Panc1 (cell line): ENCODE measurements around the gene GPD2.

ENCODE experiments used
- POLR2AphosphoS5 ChIP-seq: IDR thresholded peaks from 2 replicates; pipeline ENCODE4 v1.6.1; 2012; ENCODE audit warnings: mild to moderate bottlenecking, low read depth, low read length, moderate library complexity
- SIN3A ChIP-seq: IDR thresholded peaks from 2 replicates; pipeline ENCODE4 v1.6.1; 2012; ENCODE audit warnings: low read depth, mild to moderate bottlenecking, low read length, moderate library complexity, borderline replicate concordance; ENCODE audit not compliant: insufficient read depth
- TF ChIP-seq, protein P1 (sequence below): fragments of 450-650 bp; IDR thresholded peaks from 2 replicates; pipeline ENCODE4 v1.5.1; 2017; ENCODE audit warnings: mild to moderate bottlenecking
- TF ChIP-seq, protein P2 (sequence below), 2 experiments: IDR thresholded peaks; 2 replicates each; pipeline ENCODE4 v1.6.1; 2011 to 2012; ENCODE audit warnings: low read depth in 2 of 2, control low read depth in 1 of 2, low read length in 1 of 2, mild to moderate bottlenecking in 1 of 2, moderate library complexity in 1 of 2; ENCODE audit not compliant: insufficient read depth in 1 of 2

- TF ChIP-seq, protein P1, sequence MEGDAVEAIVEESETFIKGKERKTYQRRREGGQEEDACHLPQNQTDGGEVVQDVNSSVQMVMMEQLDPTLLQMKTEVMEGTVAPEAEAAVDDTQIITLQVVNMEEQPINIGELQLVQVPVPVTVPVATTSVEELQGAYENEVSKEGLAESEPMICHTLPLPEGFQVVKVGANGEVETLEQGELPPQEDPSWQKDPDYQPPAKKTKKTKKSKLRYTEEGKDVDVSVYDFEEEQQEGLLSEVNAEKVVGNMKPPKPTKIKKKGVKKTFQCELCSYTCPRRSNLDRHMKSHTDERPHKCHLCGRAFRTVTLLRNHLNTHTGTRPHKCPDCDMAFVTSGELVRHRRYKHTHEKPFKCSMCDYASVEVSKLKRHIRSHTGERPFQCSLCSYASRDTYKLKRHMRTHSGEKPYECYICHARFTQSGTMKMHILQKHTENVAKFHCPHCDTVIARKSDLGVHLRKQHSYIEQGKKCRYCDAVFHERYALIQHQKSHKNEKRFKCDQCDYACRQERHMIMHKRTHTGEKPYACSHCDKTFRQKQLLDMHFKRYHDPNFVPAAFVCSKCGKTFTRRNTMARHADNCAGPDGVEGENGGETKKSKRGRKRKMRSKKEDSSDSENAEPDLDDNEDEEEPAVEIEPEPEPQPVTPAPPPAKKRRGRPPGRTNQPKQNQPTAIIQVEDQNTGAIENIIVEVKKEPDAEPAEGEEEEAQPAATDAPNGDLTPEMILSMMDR, result no peak
- TF ChIP-seq, protein P2, sequence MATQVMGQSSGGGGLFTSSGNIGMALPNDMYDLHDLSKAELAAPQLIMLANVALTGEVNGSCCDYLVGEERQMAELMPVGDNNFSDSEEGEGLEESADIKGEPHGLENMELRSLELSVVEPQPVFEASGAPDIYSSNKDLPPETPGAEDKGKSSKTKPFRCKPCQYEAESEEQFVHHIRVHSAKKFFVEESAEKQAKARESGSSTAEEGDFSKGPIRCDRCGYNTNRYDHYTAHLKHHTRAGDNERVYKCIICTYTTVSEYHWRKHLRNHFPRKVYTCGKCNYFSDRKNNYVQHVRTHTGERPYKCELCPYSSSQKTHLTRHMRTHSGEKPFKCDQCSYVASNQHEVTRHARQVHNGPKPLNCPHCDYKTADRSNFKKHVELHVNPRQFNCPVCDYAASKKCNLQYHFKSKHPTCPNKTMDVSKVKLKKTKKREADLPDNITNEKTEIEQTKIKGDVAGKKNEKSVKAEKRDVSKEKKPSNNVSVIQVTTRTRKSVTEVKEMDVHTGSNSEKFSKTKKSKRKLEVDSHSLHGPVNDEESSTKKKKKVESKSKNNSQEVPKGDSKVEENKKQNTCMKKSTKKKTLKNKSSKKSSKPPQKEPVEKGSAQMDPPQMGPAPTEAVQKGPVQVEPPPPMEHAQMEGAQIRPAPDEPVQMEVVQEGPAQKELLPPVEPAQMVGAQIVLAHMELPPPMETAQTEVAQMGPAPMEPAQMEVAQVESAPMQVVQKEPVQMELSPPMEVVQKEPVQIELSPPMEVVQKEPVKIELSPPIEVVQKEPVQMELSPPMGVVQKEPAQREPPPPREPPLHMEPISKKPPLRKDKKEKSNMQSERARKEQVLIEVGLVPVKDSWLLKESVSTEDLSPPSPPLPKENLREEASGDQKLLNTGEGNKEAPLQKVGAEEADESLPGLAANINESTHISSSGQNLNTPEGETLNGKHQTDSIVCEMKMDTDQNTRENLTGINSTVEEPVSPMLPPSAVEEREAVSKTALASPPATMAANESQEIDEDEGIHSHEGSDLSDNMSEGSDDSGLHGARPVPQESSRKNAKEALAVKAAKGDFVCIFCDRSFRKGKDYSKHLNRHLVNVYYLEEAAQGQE (IDR thresholded peaks at IDR 0.05; ENCODE audit: insufficient read depth in 1 of 2, low read depth in 2 of 2, low read length in 1 of 2), result no peak
- no peak for TF ChIP-seq POLR2AphosphoS5
- TF ChIP-seq SIN3A, result no peak
Measured at GRCh38 chr2:156615836-156616322, 179.7 kb downstream of the GPD2 start.
